Stimulated activated CD8-positive, alpha-beta memory T cell treated with anti-CD3 and anti-CD28 coated beads, Interleukin-4, amount 100 ng/mL, for 24 hours (primary cell): Measurements from ENCODE around the gene MROH2B.

Source experiments
- DNase-seq: peaks from one replicate; pipeline ENCODE4 v3.0.0-alpha.2; 2020; ENCODE audit warnings: low read depth

The MROH2B gene

DNA sequence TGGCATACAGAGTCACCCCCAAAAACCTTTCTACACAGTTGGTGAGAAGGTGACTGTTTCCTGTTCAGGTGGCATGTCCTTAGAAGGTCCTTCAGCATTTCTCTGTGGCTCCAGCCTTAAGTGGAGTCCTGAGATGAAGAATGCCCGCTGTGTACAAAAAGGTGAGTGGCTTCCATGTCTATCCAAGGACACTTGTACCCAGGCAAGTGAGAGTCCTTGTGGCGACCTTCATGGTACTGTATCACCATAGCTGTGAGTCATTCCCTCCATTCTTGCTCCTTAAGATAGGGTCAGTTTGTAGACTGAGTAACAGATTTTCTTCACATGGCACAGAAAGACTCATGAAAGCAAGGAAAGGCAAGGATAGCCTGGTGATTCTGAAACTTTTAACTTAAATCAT lies 98.7 kb downstream of the MROH2B start:
- DNase-seq = no peak

DNA sequence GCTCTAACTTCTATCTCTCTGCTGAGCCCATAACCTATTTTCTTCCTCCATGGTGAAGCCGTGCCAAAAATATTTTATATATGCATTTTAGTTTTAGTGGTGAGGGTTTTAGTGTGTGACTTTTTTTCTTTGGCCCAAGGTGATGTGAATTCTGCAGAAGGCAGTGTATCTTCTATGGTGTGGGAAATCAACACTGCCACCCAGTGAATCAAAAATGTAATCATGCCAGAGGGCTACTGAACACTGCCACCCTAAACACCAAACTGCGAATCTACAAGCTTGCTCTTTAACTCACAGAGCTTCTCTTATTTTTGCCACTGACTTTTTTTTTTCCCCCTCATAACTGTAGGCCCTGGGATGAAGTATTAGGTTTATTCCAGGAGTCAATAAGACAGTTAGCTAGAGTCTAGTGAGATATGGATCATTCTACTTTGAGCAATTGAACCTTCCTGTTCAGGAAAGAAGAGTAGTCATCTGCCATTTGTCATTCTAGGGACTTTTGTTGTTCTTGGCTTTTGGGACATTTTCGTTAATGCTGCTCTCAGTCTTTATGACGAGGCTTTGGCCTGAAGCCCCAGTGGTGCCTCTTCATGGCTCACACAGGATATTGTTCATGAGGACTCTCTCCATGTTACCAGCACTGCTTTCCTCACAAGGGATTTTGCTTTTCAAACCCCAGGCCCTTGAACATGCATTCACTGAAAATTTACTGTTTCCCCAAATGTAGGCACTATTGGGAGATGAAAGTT lies 108.8 kb downstream of the MROH2B start:
- no peak for DNase-seq

DNA sequence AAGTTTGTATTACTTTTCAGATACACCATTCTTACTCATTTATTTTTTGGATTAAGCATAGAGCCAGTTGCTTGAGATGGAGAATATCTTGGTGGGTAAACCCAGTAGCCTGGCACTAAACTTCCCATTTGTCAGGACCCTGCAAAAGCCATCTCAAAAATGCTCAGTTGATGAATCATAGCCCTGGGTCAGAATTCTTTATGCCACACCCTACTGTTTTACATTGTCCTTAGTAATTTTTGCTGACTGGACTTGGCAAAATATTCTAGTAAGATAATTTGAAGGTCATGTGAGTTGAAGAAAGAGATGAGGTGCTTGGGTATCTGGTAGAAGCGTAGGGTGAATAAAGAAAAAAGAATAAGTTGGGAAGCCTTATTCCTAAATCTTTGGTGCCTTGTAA lies 111.1 kb downstream of the MROH2B start:
- DNase-seq = no peak

DNA sequence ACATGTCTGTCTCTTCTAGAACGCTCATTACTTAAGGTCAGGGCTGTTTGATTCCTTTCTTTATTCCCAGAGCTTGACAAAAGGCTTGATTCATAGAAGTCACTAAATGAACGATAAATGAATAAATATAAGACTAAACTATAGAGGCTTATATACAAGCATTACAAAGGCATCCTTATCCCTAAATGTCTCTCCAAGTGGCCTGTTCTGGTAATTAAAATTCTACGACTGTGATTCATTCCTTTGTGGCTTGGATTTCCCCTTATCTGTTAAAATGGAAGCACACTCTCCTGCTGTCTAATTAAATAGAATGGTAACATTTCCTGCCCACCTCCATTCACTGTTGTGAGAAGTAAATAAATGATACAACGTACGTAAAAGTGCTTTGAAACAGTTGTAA lies 112.3 kb downstream of the MROH2B start:
- no peak for DNase-seq

DNA sequence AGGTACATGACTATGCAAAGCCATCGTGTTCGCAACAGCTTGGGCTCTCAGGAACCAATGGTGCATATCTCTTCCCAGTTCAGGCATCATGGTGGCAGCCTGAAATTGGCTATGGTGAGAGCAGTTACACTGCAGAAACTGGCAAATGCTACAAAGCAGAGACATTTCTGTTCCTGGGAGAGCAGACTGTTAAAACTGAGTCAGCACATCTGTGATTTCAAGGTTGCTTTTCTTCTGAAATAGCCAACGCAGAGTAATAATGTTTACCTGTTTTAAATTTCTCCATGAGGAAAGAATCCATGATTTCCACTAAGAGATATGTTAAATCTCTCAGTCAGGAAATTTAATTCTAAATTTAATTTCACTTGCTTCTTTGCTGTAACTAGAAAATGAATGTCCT lies 114.1 kb downstream of the MROH2B start:
- DNase-seq = no peak

DNA sequence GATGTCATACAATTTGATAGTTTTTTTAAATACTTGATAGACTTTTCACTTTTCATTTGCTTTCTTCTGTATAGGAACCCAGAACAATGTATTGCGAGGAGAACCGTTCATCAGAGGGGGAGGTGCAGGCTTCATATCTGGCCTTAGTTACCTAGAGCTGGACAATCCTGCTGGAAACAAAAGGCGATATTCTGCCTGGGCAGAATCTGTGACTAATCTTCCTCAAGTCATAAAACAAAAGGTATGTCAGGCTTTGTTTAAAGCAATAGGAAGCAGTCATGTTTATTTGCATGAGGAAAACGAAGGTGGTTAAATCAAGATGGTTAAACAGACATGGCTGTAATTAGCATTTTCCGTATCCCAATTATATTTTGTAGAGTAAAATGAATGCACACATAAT lies 115.8 kb downstream of the MROH2B start:
- DNase-seq = no peak
